HEK293T (cell line): ENCODE data around the gene AVPR2.

Experiments used
- CTCF ChIA-PET: fragments of 350-600 bp; formaldehyde crosslinking; extraction: SDS; loops from one replicate; lab custom pipeline; 2021; ENCODE audit warnings: antibody characterized with exemption, inconsistent platforms; lab: Yijun Ruan, JAX
- POLR2A ChIA-PET: fragments of 350-600 bp; formaldehyde crosslinking; extraction: SDS; loops from one replicate; lab custom pipeline; 2020; ENCODE audit warnings: antibody characterized with exemption, inconsistent platforms; lab: Yijun Ruan, JAX
- DNase-seq: peaks from one replicate; pipeline ENCODE4 v3.0.0; 2012; ENCODE audit warnings: mixed read lengths; ENCODE audit errors: extremely low spot score
- ARNT ChIP-seq: fragments of 450-650 bp; IDR thresholded peaks from 2 replicates; pipeline ENCODE4 v1.6.1; 2017; ENCODE audit warnings: mild to moderate bottlenecking
- BHLHE40 ChIP-seq: fragments of 450-650 bp; IDR thresholded peaks from 2 replicates; pipeline ENCODE4 v1.6.1; 2016; ENCODE audit warnings: mild to moderate bottlenecking, moderate library complexity, borderline replicate concordance
- CTBP1 ChIP-seq: fragments of 450-650 bp; IDR thresholded peaks from 2 replicates; pipeline ENCODE4 v1.6.1; 2016; ENCODE audit warnings: borderline replicate concordance
- ELF4 ChIP-seq: fragments of 450-650 bp; IDR thresholded peaks from 2 replicates; pipeline ENCODE4 v1.6.1; 2017; ENCODE audit warnings: antibody characterized with exemption
- FOXK2 ChIP-seq: fragments of 450-650 bp; IDR thresholded peaks from 2 replicates; pipeline ENCODE4 v1.6.1; 2016; ENCODE audit warnings: mild to moderate bottlenecking
- FOXM1 ChIP-seq: fragments of 450-650 bp; IDR thresholded peaks from 2 replicates; pipeline ENCODE4 v1.6.1; 2017; ENCODE audit warnings: mild to moderate bottlenecking, borderline replicate concordance
- HDGF ChIP-seq: fragments of 450-650 bp; IDR thresholded peaks from 2 replicates; pipeline ENCODE4 v1.6.1; 2017; ENCODE audit warnings: antibody characterized with exemption, borderline replicate concordance
- L3MBTL2 ChIP-seq: fragments of 450-650 bp; conservative IDR thresholded peaks from 2 replicates; pipeline ENCODE4 v1.6.1; 2016; ENCODE audit warnings: mild to moderate bottlenecking
- LEF1 ChIP-seq: fragments of 450-650 bp; IDR thresholded peaks from 2 replicates; pipeline ENCODE4 v1.6.1; 2017; ENCODE audit warnings: mild to moderate bottlenecking, borderline replicate concordance
- PKNOX1 ChIP-seq: fragments of 450-650 bp; IDR thresholded peaks from 2 replicates; pipeline ENCODE4 v1.6.1; 2016
- SP1 ChIP-seq: fragments of 450-650 bp; IDR thresholded peaks from 2 replicates; pipeline ENCODE4 v1.6.1; 2017
- SUZ12 ChIP-seq: fragments of 450-650 bp; IDR thresholded peaks from 2 replicates; pipeline ENCODE4 v1.6.1; 2016; ENCODE audit warnings: mild to moderate bottlenecking
- TARDBP ChIP-seq: fragments of 450-650 bp; IDR thresholded peaks from 2 replicates; pipeline ENCODE4 v1.6.1; 2016
- ZNF384 ChIP-seq: fragments of 450-650 bp; IDR thresholded peaks from 2 replicates; pipeline ENCODE4 v1.6.1; 2016

The AVPR2 gene

GRCh38 chrX:153956044-153956907 lies 51.8 kb downstream of the AVPR2 start:
- DNase-seq, result no peak
- no peak for TF ChIP-seq PKNOX1
- TF ChIP-seq FOXM1, result no peak
- no peak for TF ChIP-seq LEF1
- no peak for TF ChIP-seq ARNT
- TF ChIP-seq L3MBTL2, result no peak
- no peak for TF ChIP-seq CTBP1
- no peak for TF ChIP-seq ELF4
- TF ChIP-seq BHLHE40, result no peak
- TF ChIP-seq ZNF384, result no peak
- TF ChIP-seq TARDBP, result no peak
- TF ChIP-seq FOXK2, result no peak
- TF ChIP-seq SP1, result no peak
- TF ChIP-seq SUZ12, result no peak
- TF ChIP-seq HDGF, result no peak
- POLR2A ChIA-PET, result no interaction called here
- CTCF ChIA-PET, result no interaction called here
